Measurements from ENCODE around the gene A4GALT. TPM values are rescaled to one million over a fixed set of nuclear protein-coding genes. Genes with fewer than 3 reads are reported as not detected.
"Not testable (repeated sequence)": the region's sequence is repeated elsewhere in the genome, so short reads cannot be mapped to it uniquely, and the experiment has no call there.

Gene A4GALT, protein sequence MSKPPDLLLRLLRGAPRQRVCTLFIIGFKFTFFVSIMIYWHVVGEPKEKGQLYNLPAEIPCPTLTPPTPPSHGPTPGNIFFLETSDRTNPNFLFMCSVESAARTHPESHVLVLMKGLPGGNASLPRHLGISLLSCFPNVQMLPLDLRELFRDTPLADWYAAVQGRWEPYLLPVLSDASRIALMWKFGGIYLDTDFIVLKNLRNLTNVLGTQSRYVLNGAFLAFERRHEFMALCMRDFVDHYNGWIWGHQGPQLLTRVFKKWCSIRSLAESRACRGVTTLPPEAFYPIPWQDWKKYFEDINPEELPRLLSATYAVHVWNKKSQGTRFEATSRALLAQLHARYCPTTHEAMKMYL
- total RNA-seq: 106 TPM

GRCh38 chr22:42720263-42721044 is at the start of gene A4GALT:
A4GALT (minus strand) TSS chr22:42720870; CDS start chr22:42693951, 26,919 bp downstream.
- ATAC-seq (peak; percentile 12), DNase-seq (ENCODE audit: low spot score) (no peak)
- intact Hi-C loops (cut with DNase I): no loop called here

- DNase-seq (ENCODE audit: low spot score): no peak
- intact Hi-C loops (cut with DNase I): no loop called here
- no peak for ATAC-seq
Observed at GRCh38 chr22:42770448-42770726, 49.7 kb upstream of the A4GALT start.

DNA sequence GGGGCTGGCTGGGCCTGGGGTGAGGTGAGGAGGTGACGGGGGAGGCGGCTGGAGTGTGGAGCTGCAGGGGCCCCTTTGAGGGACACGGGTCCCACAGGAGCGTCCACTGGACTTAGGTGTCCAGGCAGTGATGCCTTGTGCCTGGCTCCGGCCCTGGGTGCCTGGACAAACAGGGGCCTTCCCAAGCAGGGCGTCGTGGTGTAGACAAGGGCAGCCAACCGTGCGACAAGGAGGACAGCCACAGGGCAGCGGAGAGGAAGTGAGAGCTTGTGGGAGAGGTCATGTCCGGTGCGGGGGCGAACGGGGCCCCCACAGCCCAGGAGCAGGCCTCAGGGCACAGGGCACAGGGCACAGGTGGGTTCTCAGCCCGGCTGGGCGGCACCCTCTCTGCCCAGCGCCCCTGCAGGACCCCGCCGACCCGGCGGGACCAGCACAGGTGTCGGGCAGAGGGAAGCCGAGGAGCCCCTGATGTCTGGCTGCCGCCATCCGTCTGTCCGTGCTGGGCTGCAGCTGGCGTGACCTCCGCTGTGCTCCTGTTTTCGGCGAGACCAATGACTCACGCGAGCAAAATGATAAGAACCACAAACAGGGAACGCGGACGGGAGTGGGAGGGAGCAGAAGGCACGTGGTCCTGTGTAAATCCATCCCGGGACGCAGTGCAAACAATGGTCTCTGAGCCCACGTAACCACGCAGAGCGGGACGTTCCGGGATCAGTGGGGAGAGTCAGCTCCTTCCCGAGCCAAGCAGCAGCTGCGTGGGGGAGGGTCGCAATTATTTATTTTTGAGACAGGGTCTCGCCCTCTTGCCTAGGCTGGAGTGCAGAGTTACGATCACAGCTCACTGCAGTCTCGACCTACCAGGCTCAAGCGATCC is 49.1 kb upstream of the A4GALT start:
- intact Hi-C loops (cut with DNase I): loop anchor here (10.0 kb wide), 1 partner anchor 95 kb away; no protein-coding TSS in a partner anchor
- DNase-seq (ENCODE audit: low spot score): no peak
- peak; percentile 79 for ATAC-seq

- DNase-seq (ENCODE audit: low spot score): no peak
- intact Hi-C loops (cut with DNase I): loop anchor here (10.0 kb wide), 1 partner anchor 94 kb away; no protein-coding TSS in a partner anchor
- ATAC-seq: no peak
Observed at GRCh38 chr22:42769238-42769573, 48.5 kb upstream of the A4GALT start.

DNA sequence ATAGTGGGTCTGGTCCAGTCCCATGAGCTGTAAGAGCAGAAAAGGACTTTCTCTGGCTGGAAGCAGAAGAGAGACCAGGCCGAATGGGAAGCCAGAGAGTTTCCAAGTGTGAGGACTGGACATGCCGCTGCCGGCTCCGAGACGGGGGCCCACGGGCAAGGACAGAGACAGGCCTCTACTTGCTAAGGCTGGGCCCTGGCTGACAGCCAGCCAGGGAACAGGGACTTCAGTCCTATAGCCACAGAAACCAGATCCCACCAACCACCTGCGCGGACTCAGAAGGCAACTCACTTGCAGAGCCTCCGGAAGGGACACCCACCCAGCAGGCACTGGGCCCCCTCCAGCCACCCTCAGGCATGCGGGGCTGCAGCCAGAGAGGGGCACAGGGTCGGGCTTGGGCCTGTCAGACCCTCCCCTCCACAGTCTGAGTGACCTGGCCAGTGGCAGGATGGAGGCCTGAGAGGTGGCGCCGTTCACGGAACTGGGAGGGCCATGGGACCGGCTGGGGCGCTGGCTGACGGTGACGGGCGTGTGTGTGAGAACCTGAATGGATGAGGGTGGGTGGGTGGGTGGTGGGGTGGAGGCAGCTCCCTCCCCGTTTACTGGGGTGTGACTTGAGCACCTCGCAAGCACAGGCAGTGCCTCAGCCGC is 47.8 kb upstream of the A4GALT start:
- intact Hi-C loops (cut with DNase I): loop anchor here (10.0 kb wide), 1 partner anchor 94 kb away; no protein-coding TSS in a partner anchor
- ATAC-seq: no peak

GRCh38 chr22:42766860-42767259 is 46.2 kb upstream of the A4GALT start:
- ATAC-seq (no peak), DNase-seq (ENCODE audit: low spot score) (no peak)
- intact Hi-C loops (cut with DNase I): loop anchor here (10.0 kb wide), 1 partner anchor 92 kb away; no protein-coding TSS in a partner anchor

More for the DNA sequence above, 47.8 kb upstream of the A4GALT start:
- DNase-seq (ENCODE audit: low spot score): no peak

GRCh38 chr22:42764895-42765363 is 44.3 kb upstream of the A4GALT start:
- intact Hi-C loops (cut with DNase I): loop anchor here (10.0 kb wide), 1 partner anchor 90 kb away; no protein-coding TSS in a partner anchor
- DNase-seq (ENCODE audit: low spot score) (no peak), ATAC-seq (no peak)

- ATAC-seq (no peak), DNase-seq (ENCODE audit: low spot score) (no peak)
- intact Hi-C loops (cut with DNase I): loop anchor here (10.0 kb wide), 1 partner anchor 89 kb away; no protein-coding TSS in a partner anchor
Observed at GRCh38 chr22:42763965-42764480, 43.4 kb upstream of the A4GALT start.

DNA sequence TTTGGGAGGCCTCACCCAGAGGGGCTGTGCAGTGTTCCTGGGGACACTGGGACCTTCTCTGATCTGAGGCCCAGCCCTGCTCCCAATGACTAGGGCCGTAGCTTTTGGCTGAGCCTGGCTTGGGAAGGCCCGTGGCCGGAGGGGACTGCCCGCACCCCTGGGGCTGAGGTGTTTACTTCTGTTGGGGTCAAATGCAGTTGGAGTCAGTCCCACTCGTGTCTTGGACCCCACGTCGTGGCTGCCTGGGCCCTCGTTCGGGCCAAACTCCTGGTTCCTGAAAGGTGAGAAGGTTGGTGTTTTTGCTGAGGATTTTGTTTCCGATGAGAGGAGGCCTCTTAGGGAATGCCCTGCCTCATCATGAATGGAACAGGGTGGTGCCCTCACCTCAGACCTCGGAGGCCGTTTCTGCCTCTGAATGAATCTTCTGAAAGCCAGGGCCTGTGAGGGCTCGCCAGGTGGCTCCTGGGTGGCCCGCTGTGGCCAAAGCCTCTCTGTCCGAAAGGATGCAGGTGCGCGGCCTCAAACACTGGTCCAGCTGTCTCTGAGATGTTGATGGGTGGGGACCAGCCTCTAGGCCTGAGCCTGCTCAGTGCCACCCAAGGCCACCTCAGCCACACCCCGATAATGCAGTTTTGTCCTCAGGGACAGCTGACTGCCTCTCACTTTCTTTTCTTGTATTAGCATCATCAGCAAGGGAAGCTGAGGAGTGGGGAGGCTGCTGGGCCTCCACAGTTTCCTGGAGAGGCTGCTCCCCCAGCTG is 40.3 kb upstream of the A4GALT start:
- intact Hi-C loops (cut with DNase I): loop anchor here (10.0 kb wide), 1 partner anchor 86 kb away; no protein-coding TSS in a partner anchor
- DNase-seq (ENCODE audit: low spot score): no peak
- ATAC-seq: peak; percentile 48

DNA sequence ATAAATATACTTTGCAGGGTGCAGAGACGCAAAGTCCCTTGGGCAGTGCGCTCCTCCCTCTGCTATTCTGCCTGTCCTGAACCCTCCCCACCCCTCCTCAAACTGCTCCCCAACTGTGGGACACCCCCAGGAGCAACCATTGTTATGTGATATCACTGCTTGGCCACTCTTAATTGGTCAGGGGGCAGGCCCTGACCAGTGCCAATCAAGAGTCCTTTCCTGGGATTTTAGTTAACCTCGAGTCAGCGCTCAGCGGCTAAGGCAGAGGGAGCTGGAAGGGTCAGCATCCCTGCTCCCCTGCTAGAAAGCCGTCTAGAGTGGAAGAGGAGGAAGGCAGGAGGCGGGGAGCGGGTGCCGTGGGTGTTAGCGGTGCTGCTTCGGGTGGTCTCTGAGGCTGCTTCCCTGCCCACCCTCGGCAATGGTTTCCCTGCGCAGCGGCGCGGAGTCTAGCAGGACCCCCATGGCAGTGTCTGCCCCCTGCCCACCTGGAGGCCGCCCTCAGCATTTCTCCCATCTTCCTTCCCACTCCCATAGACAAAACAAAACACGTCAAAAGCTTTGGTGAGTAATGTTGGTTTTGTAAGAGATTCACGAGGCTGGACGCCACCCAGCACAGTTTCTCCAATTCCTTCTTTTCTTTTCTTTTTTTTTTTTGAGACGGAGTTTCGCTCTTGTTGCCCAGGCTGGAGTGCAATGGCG is 38.4 kb upstream of the A4GALT start:
- no peak for DNase-seq (ENCODE audit: low spot score)
- intact Hi-C loops (cut with DNase I): no loop called here
- peak; percentile 40 for ATAC-seq

- ATAC-seq; intact Hi-C loops (cut with DNase I); DNase-seq (ENCODE audit: low spot score): not testable (repeated sequence)
Observed at GRCh38 chr22:42755553-42755952, 34.9 kb upstream of the A4GALT start.

DNA sequence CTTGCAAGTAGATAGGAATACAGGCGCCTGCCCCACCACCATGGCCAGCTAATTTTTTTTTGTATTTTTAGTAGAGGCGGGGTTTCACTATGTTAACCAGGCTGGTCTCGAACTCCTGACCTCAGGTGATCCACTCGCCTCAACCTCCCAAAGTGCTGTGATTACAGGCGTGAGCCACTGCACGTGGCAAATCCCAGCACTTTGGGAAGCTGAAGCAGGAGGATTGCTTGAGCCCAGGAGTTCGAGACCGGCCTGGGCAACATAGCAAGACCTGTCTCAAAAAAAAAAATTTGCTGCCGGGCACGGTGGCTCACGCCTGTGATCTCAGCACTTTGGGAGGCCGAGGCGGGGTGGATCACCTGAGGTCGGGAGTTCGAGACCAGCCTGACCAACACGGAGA is 34.5 kb upstream of the A4GALT start:
- DNase-seq (ENCODE audit: low spot score); intact Hi-C loops (cut with DNase I); ATAC-seq: not testable (repeated sequence)

GRCh38 chr22:42754658-42755057 is 34.0 kb upstream of the A4GALT start:
- intact Hi-C loops (cut with DNase I): no loop called here
- peak; percentile 6 for ATAC-seq

GRCh38 chr22:42752912-42753311 is 32.2 kb upstream of the A4GALT start:
- intact Hi-C loops (cut with DNase I): no loop called here

More at GRCh38 chr22:42754658-42755057, 34.0 kb upstream of the A4GALT start:
- DNase-seq (ENCODE audit: low spot score): no peak

DNA sequence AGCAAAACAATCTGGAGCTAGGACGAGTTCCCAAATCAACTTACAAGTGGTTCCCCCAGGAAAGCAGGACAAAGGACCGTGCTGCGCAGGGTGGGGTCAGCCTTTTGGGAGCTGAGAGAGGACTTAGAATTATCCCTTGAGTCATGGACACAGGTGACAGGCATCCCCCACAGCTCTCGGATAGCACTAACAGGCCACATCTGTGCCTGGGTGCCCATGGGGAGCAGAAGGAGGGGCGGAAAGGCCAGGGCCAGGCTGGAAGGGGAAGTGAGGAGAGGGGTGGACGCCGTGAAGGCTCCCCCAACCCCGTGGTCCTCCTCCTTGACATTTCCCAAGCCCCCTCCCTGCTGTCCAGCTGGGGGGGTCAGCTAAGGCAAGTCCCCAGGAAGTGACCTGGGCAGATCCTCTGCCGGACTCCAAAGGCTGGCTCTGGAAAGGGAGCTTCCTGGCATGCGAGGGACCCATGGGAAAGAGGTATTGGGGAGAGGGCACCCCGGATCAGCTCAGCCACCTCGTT is 31.6 kb upstream of the A4GALT start:
- no peak for DNase-seq (ENCODE audit: low spot score)
- peak; percentile 33 for ATAC-seq
- intact Hi-C loops (cut with DNase I): no loop called here

More at GRCh38 chr22:42752912-42753311, 32.2 kb upstream of the A4GALT start:
- DNase-seq (ENCODE audit: low spot score) (no peak), ATAC-seq (peak; percentile 43)

DNA sequence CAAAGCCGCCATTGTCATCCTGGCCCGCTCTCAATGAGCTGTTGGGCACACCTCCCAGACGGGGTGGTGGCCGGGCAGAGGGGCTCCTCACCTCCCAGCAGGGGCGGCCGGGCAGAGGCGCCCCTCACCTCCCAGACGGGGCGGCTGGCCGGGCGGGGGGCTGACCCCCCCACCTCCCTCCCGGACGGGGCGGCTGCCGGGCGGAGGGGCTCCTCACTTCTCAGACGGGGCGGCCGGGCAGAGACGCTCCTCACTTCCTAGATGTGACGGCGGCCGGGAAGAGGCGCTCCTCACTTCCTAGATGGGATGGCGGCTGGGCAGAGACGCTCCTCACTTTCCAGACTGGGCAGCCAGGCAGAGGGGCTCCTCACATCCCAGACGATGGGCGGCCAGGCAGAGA is 29.8 kb upstream of the A4GALT start:
- intact Hi-C loops (cut with DNase I); ATAC-seq; DNase-seq (ENCODE audit: low spot score): not testable (repeated sequence)

Measured in sciatic nerve (tissue), 2 donors.